Mesothelial cell of epicardium (in vitro differentiated cells): Measurements from ENCODE around the gene NPPB. TPM values are rescaled to one million over a fixed set of nuclear protein-coding genes. Genes with fewer than 3 reads are reported as not detected.

Experiments
- DNase-seq, 2 experiments: peaks; one replicate each; pipeline ENCODE4 v3.0.0; 2021; ENCODE audit warnings: low spot score in 2 of 2; ENCODE audit not compliant: unreplicated experiment in 2 of 2
- H3K27ac Mint-ChIP-seq: 2 replicates; pipeline ENCODE4 v1.8.0; 2021; ENCODE audit warnings: mixed read lengths
- H3K27me3 Mint-ChIP-seq: 2 replicates; pipeline ENCODE4 v1.8.0; 2021; ENCODE audit warnings: low read depth, mixed read lengths
- H3K36me3 Mint-ChIP-seq: 2 replicates; pipeline ENCODE4 v1.8.0; 2021; ENCODE audit warnings: mixed read lengths
- H3K4me1 Mint-ChIP-seq: 2 replicates; pipeline ENCODE4 v1.8.0; 2021; ENCODE audit warnings: mixed read lengths
- H3K4me3 Mint-ChIP-seq: 2 replicates; pipeline ENCODE4 v1.8.0; 2021; ENCODE audit warnings: mild to moderate bottlenecking, moderate library complexity, mixed read lengths
- H3K9me3 Mint-ChIP-seq: 2 replicates; pipeline ENCODE4 v1.8.0; 2021; ENCODE audit warnings: mixed read lengths
- total RNA-seq: library from RNA; stranded (reverse); gene quantifications from 3 replicates; pipeline ENCODE4 v1.2.1, GENCODE V29; 2021
- TF ChIP-seq, protein P1 (sequence below): fragments of 200-600 bp; sonication (generic); IDR thresholded peaks from one replicate; pipeline ENCODE4 v1.5.0; 2021; ENCODE audit warnings: antibody characterized with exemption; ENCODE audit not compliant: unreplicated experiment

Gene NPPB
- total RNA-seq, 1 donor from 2014 or later, result 1.3 TPM

DNA sequence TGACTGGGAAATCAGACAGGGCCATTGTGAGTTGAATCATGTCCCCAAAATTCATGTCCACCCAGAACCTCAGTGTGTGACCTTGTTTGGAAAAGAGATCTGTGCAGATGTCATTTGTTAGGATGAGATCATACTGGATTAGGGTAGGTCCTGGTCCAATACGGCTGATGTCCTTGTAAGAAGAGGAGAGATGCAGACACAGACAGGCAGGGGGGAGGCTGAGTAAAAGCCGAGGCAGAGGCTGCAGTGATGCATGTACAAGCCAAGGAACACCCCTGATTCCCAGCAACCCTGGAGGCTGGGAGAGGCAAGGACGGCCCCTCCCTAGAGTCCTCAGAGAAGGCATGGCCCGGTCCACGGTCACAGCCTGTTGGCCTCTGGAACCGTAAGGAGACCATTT lies 15.9 kb upstream of the NPPB start:
- H3K4me1 Mint-ChIP-seq, result no peaks in the 10 kb centered on the region
- no peak for DNase-seq
- no peak overlapping the region for H3K4me3 Mint-ChIP-seq
- H3K27me3 Mint-ChIP-seq, result peaks cover 20% of the 10 kb centered on the region
- TF ChIP-seq, protein P1, sequence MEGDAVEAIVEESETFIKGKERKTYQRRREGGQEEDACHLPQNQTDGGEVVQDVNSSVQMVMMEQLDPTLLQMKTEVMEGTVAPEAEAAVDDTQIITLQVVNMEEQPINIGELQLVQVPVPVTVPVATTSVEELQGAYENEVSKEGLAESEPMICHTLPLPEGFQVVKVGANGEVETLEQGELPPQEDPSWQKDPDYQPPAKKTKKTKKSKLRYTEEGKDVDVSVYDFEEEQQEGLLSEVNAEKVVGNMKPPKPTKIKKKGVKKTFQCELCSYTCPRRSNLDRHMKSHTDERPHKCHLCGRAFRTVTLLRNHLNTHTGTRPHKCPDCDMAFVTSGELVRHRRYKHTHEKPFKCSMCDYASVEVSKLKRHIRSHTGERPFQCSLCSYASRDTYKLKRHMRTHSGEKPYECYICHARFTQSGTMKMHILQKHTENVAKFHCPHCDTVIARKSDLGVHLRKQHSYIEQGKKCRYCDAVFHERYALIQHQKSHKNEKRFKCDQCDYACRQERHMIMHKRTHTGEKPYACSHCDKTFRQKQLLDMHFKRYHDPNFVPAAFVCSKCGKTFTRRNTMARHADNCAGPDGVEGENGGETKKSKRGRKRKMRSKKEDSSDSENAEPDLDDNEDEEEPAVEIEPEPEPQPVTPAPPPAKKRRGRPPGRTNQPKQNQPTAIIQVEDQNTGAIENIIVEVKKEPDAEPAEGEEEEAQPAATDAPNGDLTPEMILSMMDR, result no peak
- no peaks in the 10 kb centered on the region for H3K36me3 Mint-ChIP-seq
- no peaks in the 10 kb centered on the region for H3K9me3 Mint-ChIP-seq
- no peak overlapping the region for H3K27ac Mint-ChIP-seq

- no peaks in the 10 kb centered on the region for H3K4me1 Mint-ChIP-seq
- H3K27ac Mint-ChIP-seq, result no peak overlapping the region
- TF ChIP-seq, protein P1, result no peak
- no peak overlapping the region for H3K4me3 Mint-ChIP-seq
- no peak for DNase-seq
- peaks cover 20% of the 10 kb centered on the region for H3K27me3 Mint-ChIP-seq
- H3K36me3 Mint-ChIP-seq, result no peaks in the 10 kb centered on the region
- no peaks in the 10 kb centered on the region for H3K9me3 Mint-ChIP-seq
Observed at GRCh38 chr1:11874258-11874562, 15.5 kb upstream of the NPPB start.

DNA sequence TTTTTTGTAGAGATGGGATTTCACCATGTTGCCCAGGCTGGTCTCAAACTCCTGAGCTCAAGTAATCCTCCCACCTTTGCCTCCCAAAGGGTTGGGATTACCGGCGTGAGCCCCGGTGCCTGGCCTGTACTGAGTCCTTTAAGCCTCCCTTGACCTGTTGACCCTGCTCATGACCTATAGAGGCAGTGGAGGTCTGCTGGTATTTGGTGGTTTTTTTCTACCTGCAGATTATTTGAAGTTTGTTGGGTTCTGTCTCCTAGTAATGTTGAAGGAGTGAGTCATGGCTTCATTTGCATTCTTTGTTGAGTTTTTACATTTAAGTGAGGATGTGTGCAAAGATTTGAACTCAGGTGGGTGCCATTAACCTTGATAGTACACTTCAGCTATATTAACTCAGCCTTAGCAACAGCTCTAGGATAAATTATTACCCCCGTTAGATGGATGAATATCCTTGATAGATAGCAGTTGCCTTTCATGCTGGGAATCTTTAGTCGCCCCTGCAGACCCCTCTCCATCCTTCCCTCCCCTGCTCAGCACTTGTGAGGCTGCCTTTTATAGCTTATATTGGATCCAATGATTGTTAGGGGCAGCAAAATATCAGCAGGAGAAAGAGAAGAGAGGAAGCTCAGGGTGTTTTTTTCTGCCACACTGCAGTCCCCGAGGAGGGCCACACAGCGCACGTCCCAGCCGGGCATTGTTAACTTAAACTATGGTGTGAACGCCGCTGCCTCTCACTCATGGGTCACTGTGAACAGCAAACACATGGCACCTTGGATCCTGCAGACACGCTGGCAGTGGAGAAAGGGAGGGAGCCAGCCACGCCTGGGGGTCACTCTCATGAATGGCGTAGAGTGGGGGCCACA lies 14.9 kb upstream of the NPPB start:
- Mint-ChIP-seq H3K4me3 (no peak overlapping the region), H3K27me3 (peaks cover 20% of the 10 kb centered on the region), H3K27ac (no peak overlapping the region), H3K4me1 (no peaks in the 10 kb centered on the region), H3K36me3 (no peaks in the 10 kb centered on the region), H3K9me3 (no peaks in the 10 kb centered on the region)
- no peak for DNase-seq
- TF ChIP-seq, protein P1, result no peak

- TF ChIP-seq, protein P1, result no peak
- no peak overlapping the region for H3K27ac Mint-ChIP-seq
Observed at GRCh38 chr1:11872545-11872944, 13.8 kb upstream of the NPPB start.

DNA sequence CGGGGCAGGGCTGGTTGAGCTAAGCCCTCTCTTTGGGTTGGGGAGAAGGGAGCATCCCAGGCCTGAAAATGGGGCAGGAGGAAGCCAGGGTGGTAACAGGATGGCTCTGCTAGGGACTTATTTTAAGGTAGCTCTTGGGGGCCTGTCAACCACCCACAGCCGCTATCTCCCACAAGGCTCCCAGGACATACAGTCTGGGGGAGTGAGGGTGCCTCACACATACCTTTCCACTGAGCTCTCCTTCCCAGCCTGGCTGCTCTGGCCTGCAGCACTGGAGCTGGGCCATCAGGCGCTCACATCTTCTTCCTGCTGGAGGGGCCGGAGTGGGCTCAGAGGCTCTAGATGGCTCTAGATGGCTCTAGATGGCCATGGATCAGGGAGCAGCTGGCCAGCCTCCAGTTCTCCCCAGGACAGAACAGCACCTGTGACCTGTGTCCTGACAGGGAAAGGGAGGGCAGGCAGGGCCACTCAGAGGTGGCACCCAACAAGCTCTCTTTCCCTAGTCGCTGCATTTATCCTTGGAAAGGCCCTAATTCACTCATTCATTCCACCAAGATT lies 11.0 kb upstream of the NPPB start:
- Mint-ChIP-seq H3K27ac (no peak overlapping the region), H3K36me3 (no peaks in the 10 kb centered on the region), H3K27me3 (peaks cover 14% of the 10 kb centered on the region), H3K9me3 (no peaks in the 10 kb centered on the region), H3K4me3 (no peak overlapping the region), H3K4me1 (no peaks in the 10 kb centered on the region)
- no peak for DNase-seq
- TF ChIP-seq, protein P1, result no peak

More at GRCh38 chr1:11872545-11872944, 13.8 kb upstream of the NPPB start:
- peaks cover 20% of the 10 kb centered on the region for H3K27me3 Mint-ChIP-seq
- no peaks in the 10 kb centered on the region for H3K9me3 Mint-ChIP-seq
- no peaks in the 10 kb centered on the region for H3K4me1 Mint-ChIP-seq
- no peaks in the 10 kb centered on the region for H3K36me3 Mint-ChIP-seq
- H3K4me3 Mint-ChIP-seq, result no peak overlapping the region
- DNase-seq, result no peak
